HEK293T (cell line): ENCODE data around the gene CHST15.

ENCODE experiments used
- ELF4 ChIP-seq: fragments of 450-650 bp; IDR thresholded peaks from 2 replicates; pipeline ENCODE4 v1.6.1; 2017; ENCODE audit warnings: antibody characterized with exemption
- FOXM1 ChIP-seq: fragments of 450-650 bp; IDR thresholded peaks from 2 replicates; pipeline ENCODE4 v1.6.1; 2017; ENCODE audit warnings: mild to moderate bottlenecking, borderline replicate concordance
- SP1 ChIP-seq: fragments of 450-650 bp; IDR thresholded peaks from 2 replicates; pipeline ENCODE4 v1.6.1; 2017
- ZNF384 ChIP-seq: fragments of 450-650 bp; IDR thresholded peaks from 2 replicates; pipeline ENCODE4 v1.6.1; 2016

GRCh38 chr10:123995461-123996131, 97.8 kb downstream of the CHST15 start:
- TF ChIP-seq ELF4 (no peak), FOXM1 (no peak), SP1 (no peak), ZNF384 (no peak)
